Mesothelial cell of epicardium (in vitro differentiated cells): ENCODE data around the gene TAF13. TPM values are rescaled to one million over a fixed set of nuclear protein-coding genes. Genes with fewer than 3 reads are reported as not detected.

Experiments
- DNase-seq, 2 experiments: peaks; one replicate each; pipeline ENCODE4 v3.0.0; 2021; ENCODE audit warnings: low spot score in 2 of 2; ENCODE audit not compliant: unreplicated experiment in 2 of 2
- H3K27ac Mint-ChIP-seq: 2 replicates; pipeline ENCODE4 v1.8.0; 2021; ENCODE audit warnings: mixed read lengths
- H3K27me3 Mint-ChIP-seq: 2 replicates; pipeline ENCODE4 v1.8.0; 2021; ENCODE audit warnings: low read depth, mixed read lengths
- H3K36me3 Mint-ChIP-seq: 2 replicates; pipeline ENCODE4 v1.8.0; 2021; ENCODE audit warnings: mixed read lengths
- H3K4me1 Mint-ChIP-seq: 2 replicates; pipeline ENCODE4 v1.8.0; 2021; ENCODE audit warnings: mixed read lengths
- H3K4me3 Mint-ChIP-seq: 2 replicates; pipeline ENCODE4 v1.8.0; 2021; ENCODE audit warnings: mild to moderate bottlenecking, moderate library complexity, mixed read lengths
- H3K9me3 Mint-ChIP-seq: 2 replicates; pipeline ENCODE4 v1.8.0; 2021; ENCODE audit warnings: mixed read lengths
- CTCF ChIP-seq: fragments of 200-600 bp; sonication (generic); IDR thresholded peaks from one replicate; pipeline ENCODE4 v1.5.0; 2021; ENCODE audit warnings: antibody characterized with exemption; ENCODE audit not compliant: unreplicated experiment
- total RNA-seq: library from RNA; stranded (reverse); gene quantifications from 3 replicates; pipeline ENCODE4 v1.2.1, GENCODE V29; 2021

The TAF13 gene
- total RNA-seq, 1 donor from 2014 or later = 27.0 TPM

GRCh38 chr1:109091839-109092193 is 16.0 kb upstream of the TAF13 start:
- H3K9me3 Mint-ChIP-seq = no peaks in the 10 kb centered on the region
- TF ChIP-seq CTCF = no peak
- H3K27ac Mint-ChIP-seq = peak overlapping the region; percentile 93
- peaks cover 14% of the 10 kb centered on the region for H3K36me3 Mint-ChIP-seq
- DNase-seq = no peak
- peak overlapping the region; percentile 81 for H3K4me3 Mint-ChIP-seq
- H3K27me3 Mint-ChIP-seq = no peaks in the 10 kb centered on the region
- peaks cover 25% of the 10 kb centered on the region for H3K4me1 Mint-ChIP-seq

GRCh38 chr1:109091078-109091838 is 15.5 kb upstream of the TAF13 start:
- H3K27ac Mint-ChIP-seq = peak overlapping the region; percentile 93
- peaks cover 25% of the 10 kb centered on the region for H3K4me1 Mint-ChIP-seq
- DNase-seq = no peak
- no peaks in the 10 kb centered on the region for H3K27me3 Mint-ChIP-seq
- peaks cover 14% of the 10 kb centered on the region for H3K36me3 Mint-ChIP-seq
- H3K4me3 Mint-ChIP-seq = peak overlapping the region; percentile 81
- H3K9me3 Mint-ChIP-seq = no peaks in the 10 kb centered on the region
- TF ChIP-seq CTCF = no peak

GRCh38 chr1:109090196-109091077 is 14.6 kb upstream of the TAF13 start, which contains the start of gene TMEM167B:
Gene TMEM167B (plus strand): TSS chr1:109090764. CDS start chr1:109090873, 109 bp downstream.
- DNase-seq = peak; percentile 65 to 84
- Mint-ChIP-seq H3K4me1 (peaks cover 25% of the 10 kb centered on the region), H3K27ac (peak within 1 kb of the TSS; percentile 93), H3K36me3 (peaks cover 14% of the 10 kb centered on the region), H3K27me3 (no peaks in the 10 kb centered on the region), H3K9me3 (no peaks in the 10 kb centered on the region), H3K4me3 (peak within 1 kb of the TSS; percentile 81)
- TF ChIP-seq CTCF = no peak

GRCh38 chr1:109089242-109090015 is 13.6 kb upstream of the TAF13 start:
- Mint-ChIP-seq H3K27me3 (no peaks in the 10 kb centered on the region), H3K9me3 (no peaks in the 10 kb centered on the region), H3K36me3 (peaks cover 8% of the 10 kb centered on the region), H3K4me3 (peak overlapping the region; percentile 81), H3K4me1 (peaks cover 25% of the 10 kb centered on the region), H3K27ac (no peak overlapping the region)
- DNase-seq = no peak
- TF ChIP-seq CTCF = no peak
